LHCN-M2 (cell line): Measurements from ENCODE around the gene PREX1. TPM values are rescaled to one million over a fixed set of nuclear protein-coding genes. Genes with fewer than 3 reads are reported as not detected.
"Not testable (repeated sequence)": the region's sequence is repeated elsewhere in the genome, so short reads cannot be mapped to it uniquely, and the experiment has no call there.

Source experiments
- DNase-seq: peaks from one replicate; pipeline ENCODE4 v3.0.0-alpha.2; 2012; ENCODE audit warnings: low read depth
- total RNA-seq: library from RNA; depleted of rRNA; stranded (reverse); fragments of >200 nt; gene quantifications from 2 replicates; pipeline ENCODE4 v1.2.3, GENCODE V29; 2014

PREX1 gene
- total RNA-seq, 1 experiment from 2014 or later: 28.7 TPM

DNA sequence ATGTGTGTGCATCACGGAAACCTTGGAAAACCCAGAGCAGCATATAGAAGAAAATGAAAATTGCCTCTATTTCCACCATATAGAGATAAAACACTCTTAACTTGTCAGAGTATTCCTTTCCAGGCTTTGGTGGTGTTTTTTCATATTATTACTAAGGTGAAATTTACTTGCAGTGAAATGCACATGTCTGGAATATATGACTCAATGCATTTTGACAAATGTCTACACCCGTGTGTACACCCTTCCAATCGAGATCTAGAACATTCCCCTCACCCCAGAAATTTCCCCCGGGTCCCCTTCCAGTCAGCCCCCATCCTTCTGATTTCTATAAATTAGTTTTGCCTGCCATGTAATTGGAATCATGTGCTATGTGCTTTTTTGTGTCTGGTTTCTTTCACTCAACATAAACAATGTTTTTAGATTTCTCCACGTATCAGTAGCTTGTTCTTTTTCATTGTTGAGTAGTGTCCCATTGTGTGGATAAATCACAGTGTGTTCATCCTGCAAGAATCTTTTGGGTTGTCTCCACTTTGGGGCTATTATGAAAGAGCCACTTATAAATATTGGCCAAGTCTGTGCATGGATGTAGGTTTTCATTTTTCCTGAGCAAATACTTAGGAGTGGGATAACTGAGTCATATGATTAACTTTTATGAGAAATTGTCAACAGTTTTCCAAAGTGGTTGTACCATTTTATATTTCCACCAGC lies 19.9 kb upstream of the PREX1 start:
- no peak for DNase-seq

DNA sequence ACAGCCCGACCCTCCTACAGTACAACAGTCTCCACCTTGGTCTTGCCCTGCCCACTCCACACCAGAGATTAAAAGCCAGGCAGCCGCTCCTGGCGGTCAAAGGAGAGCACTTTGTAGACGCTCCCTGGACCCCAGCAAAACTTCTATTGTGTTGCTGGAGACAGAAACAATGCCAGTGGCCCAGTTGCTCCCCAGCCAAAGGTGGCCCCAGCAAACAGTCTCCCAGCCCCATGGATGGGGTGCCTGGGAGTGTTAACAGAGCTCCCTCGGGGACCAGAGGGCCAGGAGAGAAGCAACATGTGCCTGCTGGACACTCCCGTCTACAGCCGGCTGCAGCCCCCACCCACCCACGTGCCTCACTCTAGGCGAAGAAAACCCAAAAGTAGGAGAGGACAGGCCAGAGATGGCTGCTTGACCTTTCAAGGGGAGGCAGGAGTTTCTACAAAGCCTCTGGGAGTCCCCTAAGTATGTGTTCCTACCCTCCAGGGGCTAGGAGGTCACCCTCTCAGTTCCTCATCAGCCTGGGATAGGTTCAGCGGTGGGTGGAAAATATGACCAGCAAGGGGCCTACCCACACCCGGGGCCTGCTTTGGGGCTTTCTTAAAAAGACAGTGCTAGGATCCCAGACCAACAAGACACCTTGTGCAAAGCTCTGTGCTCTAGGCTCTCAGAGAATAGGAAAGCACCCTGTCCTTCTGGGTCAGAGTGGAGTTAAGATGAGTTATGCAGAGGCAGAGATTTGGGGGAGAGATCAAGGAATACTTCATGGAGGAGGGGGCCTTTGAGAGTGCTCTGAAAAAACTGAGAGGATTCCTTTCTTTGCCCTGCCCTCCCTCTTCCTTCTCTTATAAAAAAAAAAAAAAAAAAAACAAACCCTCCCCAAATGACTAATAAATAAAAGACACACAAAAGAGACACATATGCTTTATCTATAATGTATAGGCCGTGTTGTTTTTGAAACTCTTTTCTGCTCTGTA lies 19.0 kb upstream of the PREX1 start:
- peak; percentile 20 for DNase-seq

DNA sequence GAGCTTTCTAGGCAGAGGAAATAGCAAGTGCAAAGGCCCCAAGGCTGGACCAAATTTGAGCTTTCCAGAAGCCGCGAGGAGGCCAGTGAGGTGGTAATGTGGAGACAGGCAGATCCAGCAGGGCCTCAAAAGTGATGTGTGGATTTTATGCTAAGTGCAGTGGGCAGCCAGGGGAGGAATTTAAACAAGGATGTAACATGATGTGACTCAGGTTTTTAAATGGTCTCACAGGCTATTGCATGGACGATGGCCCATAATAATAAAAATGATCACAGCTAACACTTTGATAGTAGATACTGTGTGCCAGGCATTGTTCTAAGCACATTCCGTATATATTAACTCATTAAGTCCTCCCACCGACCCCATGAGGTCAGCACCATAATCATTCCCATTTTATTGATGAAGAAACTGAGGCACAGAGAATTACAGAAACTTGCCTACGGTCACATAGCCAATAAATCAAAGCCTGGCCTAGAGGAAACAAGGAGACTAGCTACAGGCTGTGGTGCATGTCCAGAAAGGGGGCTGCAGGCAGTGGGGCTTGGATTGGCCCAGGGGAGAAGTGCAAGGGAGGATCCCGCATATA lies 18.0 kb upstream of the PREX1 start:
- DNase-seq: no peak

DNA sequence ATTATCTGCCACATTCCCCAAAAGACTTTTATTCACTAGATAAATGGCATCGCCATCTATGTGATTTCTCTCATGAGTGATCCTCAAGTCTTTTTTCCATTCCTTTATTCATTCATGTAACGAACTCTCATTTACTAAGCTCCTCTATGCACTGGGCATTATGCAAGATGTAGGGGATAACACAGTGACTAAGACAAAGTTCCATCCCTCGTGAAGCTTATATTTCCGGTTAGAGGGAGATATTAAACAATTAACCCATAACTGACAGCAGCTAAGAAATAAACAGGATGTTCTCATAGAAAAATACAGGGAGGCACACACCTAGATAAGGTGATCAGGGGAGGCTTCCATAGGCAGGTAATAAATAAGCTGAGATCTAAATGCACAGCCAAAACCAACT lies 17.2 kb upstream of the PREX1 start:
- peak; percentile 19 for DNase-seq

DNA sequence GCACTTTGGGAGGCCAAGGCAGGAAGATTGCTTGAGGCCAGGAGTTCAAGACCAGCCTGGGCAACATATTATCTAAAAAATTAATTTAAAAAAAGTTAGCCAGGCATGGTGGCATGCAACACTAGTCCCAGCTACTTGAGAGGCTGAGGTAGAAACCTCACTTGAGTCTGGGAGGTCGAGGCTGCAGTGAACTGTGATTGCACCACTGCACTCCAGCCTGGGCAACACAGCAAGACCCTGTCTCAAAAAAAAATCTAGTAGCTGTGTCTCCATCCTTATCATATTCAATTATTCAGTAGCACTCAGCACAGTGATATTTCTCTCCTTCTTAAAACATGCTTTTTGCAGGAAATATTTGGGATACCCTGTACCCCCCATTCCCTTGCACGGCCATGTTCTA lies 16.1 kb upstream of the PREX1 start:
- DNase-seq: not testable (repeated sequence)

DNA sequence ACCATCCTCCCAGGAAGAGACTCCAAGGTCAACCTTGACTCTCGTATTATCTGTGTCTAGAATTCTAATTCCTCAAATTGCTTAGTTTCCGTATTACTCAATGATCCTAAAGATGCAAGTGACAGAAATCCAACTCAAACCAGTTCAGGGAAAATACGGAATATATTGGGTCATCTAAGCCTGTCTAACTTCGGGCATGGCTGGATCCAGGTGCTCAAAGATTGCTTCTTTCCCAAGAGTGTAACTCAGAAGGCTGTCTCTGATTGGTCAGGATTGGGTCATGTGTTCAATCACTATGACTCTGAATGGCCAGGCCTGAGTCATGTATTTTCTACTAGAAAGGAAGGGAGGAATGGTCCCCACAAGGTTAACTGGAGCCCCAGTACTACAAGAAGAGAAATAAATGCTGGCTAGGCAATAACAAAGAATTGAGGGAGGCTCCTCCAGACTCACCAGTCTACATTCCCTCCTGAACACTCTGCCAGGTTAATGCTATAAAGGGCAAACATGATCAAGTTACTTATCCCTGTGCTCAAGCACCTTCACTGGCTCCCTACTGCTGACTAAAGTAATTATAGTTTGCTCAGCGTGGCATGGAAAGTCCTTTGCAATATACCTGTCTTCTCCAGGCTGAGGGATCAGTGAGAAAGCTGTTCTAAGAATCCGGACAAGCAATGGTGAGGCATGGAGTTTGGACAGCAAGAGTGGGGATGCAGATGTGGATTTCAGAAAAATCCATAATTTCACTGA lies 15.4 kb upstream of the PREX1 start:
- peak; percentile 31 for DNase-seq

DNA sequence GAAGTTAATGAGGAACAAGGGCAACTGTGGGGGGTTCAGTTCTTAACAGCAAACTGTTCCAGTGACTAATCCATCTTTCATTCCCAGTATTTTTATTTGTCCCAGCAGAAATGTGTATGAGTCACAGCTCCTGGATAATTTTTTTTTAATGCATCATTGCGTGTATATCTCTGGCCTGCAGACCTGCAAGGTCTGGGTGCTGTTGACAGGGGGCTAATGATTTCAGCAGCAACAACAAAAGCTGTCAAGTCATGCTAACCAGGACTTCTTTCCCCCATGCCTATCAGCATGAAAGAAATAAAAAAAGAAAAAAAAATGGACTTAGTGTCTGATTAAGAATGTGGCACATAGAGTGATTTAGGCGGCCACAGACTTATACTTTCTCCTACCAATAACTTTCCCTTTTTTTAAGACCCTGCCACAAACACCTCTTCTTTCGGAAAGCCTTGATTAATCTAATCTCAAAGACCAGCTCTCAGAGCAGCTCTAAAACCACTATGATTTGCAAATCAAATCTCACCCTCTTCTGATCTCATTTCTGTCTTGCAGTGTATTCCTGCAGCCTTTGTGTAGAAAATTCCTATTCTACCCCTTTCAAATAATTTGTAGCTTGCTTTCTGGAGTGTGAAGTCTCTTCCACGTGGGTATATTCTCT lies 14.2 kb upstream of the PREX1 start:
- peak; percentile 94 for DNase-seq

DNA sequence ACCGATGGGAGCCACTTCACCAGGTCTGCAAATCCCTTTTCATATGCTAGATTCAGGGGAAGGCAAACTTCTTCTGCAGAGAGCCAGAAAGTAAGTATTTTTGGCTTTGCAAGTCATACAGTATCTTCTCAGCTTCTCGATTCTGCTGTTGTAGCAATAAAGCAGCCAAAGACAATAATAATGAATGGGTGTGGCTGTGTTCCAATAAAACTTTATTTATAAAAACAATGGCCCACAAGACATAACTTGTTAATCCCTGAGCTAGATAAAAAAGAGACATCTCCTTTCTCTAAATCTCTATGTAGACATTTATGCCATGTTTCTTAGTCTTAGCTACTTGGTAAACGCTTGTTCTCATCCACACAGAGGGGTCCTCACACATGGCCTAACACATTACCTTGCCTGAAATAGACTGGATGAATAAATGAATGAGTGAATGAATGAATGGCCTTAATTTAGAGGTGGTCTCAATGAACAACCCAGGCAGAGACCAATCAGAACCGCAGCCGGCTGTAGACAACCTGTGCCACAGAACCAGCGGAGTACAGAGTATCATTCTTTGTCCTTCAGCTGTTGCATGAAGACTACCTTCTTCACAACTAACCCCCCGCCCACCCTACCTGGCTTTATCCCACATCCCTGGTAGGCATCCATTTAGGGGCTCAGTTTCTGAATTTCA lies 13.5 kb upstream of the PREX1 start:
- peak; percentile 29 for DNase-seq

DNA sequence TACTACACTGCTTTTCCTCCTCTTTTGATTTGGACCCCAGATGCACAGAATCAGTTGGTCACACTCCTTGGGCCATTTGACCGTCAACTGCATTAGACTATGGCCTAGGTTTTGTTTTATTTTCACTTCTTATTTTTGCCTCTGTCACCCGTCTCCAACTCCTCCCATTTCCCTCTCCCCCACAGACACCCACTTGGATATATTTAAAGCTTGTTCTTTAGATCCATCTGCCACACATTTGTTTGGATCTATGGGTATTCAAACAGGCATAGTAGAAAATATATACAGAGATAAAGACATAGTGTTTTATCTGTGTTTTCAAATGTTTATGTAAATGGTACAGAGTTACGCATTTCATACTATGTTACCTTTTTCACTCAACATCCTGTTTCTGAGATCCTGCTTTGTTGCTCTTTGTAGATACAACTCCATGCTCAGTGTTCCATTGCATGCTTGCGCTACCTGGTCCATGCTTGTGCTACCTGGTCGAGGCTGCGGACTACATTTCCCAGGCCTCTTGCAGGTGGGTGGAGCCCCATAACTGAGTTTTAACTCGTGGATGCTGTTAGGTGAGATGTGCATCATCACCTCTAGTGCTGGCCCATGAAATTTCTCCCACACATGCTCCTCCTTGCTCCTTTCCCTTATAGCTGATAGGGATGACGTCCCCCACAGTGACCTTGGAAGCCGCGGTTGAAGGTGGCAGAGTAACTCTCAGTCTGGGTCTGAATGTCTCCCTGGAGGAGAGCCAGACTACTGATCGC lies 11.5 kb upstream of the PREX1 start:
- DNase-seq: no peak

DNA sequence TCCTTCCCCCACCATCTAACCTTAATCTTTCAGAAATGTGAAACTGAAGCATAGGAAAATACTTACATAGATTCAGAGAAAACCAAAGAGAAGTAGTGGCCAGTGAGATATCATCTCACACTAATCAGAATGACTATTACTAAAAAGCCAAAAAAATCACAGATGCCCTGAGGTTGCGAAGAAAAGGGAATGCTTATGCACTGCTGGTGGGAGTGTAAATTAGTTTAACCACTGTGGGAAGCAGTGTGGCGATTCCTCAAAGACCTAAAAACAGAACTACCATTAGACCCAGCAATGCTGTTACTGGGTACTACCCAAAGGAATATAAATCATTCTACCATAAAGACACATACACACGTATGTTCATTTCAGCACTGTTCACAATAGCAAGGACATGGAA lies 9.2 kb upstream of the PREX1 start:
- DNase-seq: no peak

DNA sequence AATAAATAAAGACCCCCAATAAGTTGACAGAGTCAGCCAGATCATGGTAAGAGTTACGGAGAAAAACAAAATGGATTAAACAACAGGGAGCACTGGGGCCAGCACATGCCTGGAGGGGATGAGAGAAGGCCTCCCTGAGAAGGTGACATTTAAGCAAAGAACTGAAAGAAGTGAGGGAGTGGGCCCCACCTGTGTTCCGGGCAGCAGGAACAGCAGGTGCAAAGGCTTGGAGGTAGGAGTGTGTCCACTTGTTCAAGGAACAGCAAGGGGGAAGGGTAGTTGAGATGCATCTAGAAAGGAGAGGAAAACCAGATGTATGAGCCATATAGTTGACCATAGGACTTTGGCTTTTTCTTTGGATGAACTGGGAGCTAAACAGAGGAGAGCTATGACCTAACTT lies 7.6 kb upstream of the PREX1 start:
- DNase-seq: no peak

DNA sequence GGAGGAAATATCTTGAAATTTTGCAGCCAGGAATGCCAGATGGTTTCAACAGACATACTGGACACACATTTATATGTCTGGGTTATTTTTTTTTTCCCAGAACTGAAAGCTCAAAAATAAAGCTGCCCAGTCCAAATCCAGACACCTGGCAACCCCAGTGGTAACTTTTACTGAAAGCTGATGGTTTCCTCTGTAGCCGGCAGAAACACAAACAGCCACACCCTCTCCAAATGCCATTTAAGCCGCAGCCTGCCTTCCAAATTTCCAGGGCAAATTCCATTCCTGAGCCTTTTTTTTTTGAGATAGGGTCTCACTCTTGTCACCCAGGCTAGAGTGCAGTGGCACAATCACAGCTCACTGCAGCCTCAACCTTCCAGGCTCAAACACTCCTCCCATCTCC lies 6.5 kb upstream of the PREX1 start:
- DNase-seq: no peak

DNA sequence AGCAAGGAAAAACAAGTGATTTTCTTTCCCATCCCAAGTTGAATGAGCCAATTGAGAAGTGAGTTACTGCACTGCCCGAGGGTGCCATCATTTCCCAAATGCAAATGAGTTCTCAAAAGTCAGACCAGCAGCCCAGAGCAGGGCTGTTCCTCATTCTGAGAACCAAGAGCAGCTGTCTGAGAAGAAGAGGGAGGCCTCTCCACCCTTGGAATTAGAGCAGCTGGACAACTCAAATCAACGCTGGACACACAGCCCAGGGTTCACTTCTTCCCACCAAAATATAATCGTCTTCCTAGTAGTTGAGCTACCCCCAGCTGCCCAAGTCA lies 4.6 kb upstream of the PREX1 start:
- peak; percentile 76 for DNase-seq

DNA sequence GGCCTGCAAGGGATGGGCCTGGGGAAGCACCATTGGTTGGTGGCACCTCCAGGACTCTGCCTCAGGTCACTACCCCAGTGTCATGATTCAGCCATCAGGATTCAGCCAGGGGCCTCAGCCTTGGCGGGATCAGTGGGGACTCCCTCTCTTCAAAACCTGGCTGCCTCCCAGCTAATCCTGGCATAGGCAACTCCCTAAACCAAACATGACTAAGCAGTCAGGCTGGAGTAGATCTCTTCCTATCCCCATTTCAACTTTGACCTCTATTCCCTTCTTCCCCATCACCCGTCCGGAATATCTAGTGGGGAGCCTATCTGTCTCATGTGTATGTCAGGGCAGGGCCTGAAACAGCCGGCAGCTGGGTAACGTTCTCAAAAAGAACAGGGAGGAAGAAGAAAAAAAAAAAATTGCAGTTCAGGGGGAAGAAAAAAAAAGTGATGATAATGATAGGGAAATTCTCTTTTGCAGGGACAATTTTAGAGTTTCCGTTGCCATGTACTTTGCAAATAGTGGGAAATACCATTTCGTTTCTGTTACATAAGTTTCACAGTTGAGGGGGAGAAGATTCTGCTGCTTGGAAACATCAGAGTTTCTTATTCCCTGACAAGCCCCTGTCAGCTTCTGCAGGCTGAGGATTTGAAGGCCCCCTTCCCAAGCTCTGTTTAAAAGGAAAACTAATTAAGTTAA lies 4.1 kb upstream of the PREX1 start:
- peak; percentile 82 for DNase-seq

DNA sequence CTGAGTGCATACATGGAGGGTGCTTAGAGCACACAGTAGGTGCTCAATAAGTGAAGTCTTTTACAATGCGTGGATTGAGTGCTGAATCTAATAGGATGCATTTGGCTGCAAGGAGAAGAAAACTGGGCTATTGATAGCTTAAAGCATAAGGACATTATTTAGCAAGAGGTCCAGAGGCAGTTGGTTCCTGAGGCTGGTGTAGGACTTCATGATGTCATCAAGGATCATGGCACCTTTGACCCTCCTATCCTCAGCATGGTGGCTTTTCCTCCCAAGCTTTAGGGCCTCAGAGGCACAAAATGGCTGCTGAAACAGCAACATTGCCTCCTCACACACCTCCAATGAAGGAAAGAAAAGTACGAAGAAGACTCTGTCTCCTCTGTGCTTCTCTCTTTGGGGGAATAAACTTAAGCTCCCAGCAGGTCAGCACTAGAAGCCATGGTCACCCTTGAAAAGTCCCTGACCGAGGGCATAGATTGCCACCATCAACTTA lies 3.1 kb upstream of the PREX1 start:
- no peak for DNase-seq

DNA sequence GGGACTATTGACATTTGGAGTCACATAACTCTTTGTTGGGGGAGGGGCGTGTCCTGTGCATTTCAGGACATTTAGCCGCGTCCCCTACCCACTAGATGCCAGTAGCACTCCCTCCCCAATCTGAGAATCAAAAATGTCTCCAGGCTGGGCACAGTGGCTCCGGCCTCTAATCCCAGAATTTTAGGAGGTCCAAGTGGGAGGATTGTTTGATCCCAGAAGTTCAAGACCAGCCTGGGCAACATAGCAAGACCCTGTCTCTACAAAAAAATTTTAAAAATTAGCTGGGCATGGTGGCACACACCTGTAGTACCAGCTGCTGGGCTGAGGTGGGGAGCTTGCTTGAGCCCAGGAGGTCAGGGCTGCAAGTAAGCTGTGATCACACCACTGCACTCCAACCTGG lies 2.1 kb upstream of the PREX1 start:
- DNase-seq: no peak

DNA sequence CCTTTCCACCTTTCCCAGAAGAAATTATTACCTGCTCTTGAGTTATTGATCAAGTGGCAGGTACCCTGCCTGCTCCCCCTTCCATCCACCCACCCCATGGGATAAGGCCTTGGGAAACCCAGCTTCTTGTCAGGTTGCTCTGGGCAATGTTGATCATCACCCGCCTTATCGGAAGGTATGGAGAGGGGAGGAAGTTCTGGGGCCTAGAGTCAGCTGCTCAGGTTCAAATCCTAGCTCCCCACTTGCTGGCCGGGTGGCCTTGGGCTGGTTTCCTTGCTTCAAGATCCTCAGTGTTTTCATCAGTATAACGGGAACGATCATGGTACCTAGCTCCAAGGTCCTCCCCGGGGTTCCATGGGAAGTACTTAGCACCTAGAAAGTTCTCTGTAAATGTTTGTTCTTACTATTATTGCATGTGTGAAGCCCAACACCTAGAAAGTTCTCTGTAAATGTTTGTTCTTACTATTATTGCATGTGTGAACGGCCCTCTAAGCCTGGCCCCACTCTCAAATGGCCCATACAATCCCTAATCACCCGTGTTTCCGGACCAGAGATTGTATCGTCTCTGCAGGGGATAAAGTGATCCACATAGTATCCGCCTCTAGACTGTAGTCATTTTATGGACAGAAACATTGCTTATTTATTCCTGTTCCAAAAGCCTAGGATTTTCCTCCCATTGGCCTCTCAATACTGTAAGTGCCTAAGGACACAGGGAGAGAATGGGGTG lies 1.1 kb upstream of the PREX1 start:
- no peak for DNase-seq
